PC-3 (cell line): ENCODE measurements around the gene ACSBG1. TPM values are rescaled to one million over a fixed set of nuclear protein-coding genes. Genes with fewer than 3 reads are reported as not detected.

Experiments used
- ATAC-seq: fragments of 200-7000 bp; cut with Tn5 transposase; 2 replicates; pipeline ENCODE4 v1.9.1; 2020; ENCODE audit warnings: mild to moderate bottlenecking, moderate library complexity
- BruUV-seq: library from RNA; stranded (reverse); fragments of 400-500 nt; replicated peaks from 2 replicates; lab custom pipeline; 2021; lab: Mats Ljungman, UMichigan
- CTCF ChIA-PET: fragments of 300-600 bp; sonication (Branson Sonifier 250); formaldehyde crosslinking; loops from one replicate; lab custom pipeline; 2022; ENCODE audit warnings: antibody characterized with exemption; lab: Charles Lee
- POLR2A ChIA-PET: fragments of 300-600 bp; sonication (Branson Sonifier 250); formaldehyde crosslinking; loops from one replicate; lab custom pipeline; 2022; ENCODE audit warnings: antibody characterized with exemption; ENCODE audit not compliant: unreplicated experiment; lab: Charles Lee
- DNase-seq: peaks from one replicate; pipeline ENCODE4 v3.0.0-alpha.2; 2015
- H2AFZ ChIP-seq: fragments of 300-600 bp; sonication (generic); 2 replicates; pipeline ENCODE4 v1.6.0; 2016; ENCODE audit warnings: antibody characterized with exemption, low read length
- H3F3A ChIP-seq: fragments of 300-600 bp; sonication (generic); one replicate; pipeline ENCODE4 v1.6.0; 2017; ENCODE audit warnings: antibody characterized with exemption, low read length, control low read depth, mild to moderate bottlenecking; ENCODE audit not compliant: unreplicated experiment
- H3K27ac ChIP-seq: fragments of 300-600 bp; sonication (generic); 2 replicates; pipeline ENCODE4 v1.5.1; 2016; ENCODE audit warnings: mild to moderate bottlenecking, low read length
- H3K27me3 ChIP-seq: fragments of 300-600 bp; sonication (generic); 2 replicates; pipeline ENCODE4 v1.6.1; 2016; ENCODE audit warnings: low read length, mixed read lengths
- H3K36me3 ChIP-seq: fragments of 300-600 bp; sonication (generic); 2 replicates; pipeline ENCODE4 v1.6.1; 2016; ENCODE audit warnings: low read depth, mixed run types, low read length, mixed read lengths
- H3K4me1 ChIP-seq: fragments of 300-600 bp; sonication (generic); 2 replicates; pipeline ENCODE4 v1.5.1; 2016; ENCODE audit warnings: low read length; ENCODE audit not compliant: insufficient read depth
- H3K4me2 ChIP-seq: fragments of 300-600 bp; sonication (generic); 2 replicates; pipeline ENCODE4 v1.6.0; 2016; ENCODE audit warnings: low read length
- H3K4me3 ChIP-seq: fragments of 300-600 bp; sonication (generic); 2 replicates; pipeline ENCODE4 v1.5.1; 2016; ENCODE audit warnings: mild to moderate bottlenecking, low read length, mixed read lengths
- H3K79me2 ChIP-seq: fragments of 300-600 bp; sonication (generic); 2 replicates; pipeline ENCODE4 v1.6.1; 2017; ENCODE audit warnings: low read length, mixed read lengths
- H3K9ac ChIP-seq: fragments of 300-600 bp; sonication (generic); 2 replicates; pipeline ENCODE4 v1.6.0; 2016; ENCODE audit warnings: mild to moderate bottlenecking, low read length
- H3K9me2 ChIP-seq: fragments of 300-600 bp; sonication (generic); replicated peaks from 2 replicates; pipeline ENCODE4 v1.6.1; 2016; ENCODE audit warnings: mixed run types, low read length, mixed read lengths
- H3K9me3 ChIP-seq: fragments of 300-600 bp; sonication (generic); 2 replicates; pipeline ENCODE4 v1.6.1; 2016; ENCODE audit warnings: low read length, mixed read lengths
- H4K20me1 ChIP-seq: fragments of 300-600 bp; sonication (generic); 2 replicates; pipeline ENCODE4 v1.6.1; 2016; ENCODE audit warnings: low read length, mixed read lengths
- EZH2 ChIP-seq: fragments of 300-600 bp; sonication (generic); IDR thresholded peaks from one replicate; pipeline ENCODE4 v1.6.1; 2017; ENCODE audit warnings: antibody characterized with exemption, mild to moderate bottlenecking, low read length; ENCODE audit not compliant: unreplicated experiment
- EZH2phosphoT487 ChIP-seq: fragments of 300-600 bp; sonication (generic); IDR thresholded peaks from 2 replicates; pipeline ENCODE4 v1.6.1; 2018; ENCODE audit warnings: mild to moderate bottlenecking, antibody characterized with exemption, low read length, borderline replicate concordance
- intact Hi-C: fragments of 100-400 bp; cut with micrococcal nuclease; formaldehyde crosslinking; loops from 2 replicates; pipeline ENCODE4 v1.9.0; 2023
- total RNA-seq: library from RNA; depleted of rRNA; stranded (reverse); fragments of >200 nt; gene quantifications from 2 replicates; pipeline ENCODE4 v1.2.3, GENCODE V29; 2014
- TF ChIP-seq, protein P1 (sequence below): fragments of 300-600 bp; sonication (generic); conservative IDR thresholded peaks from 2 replicates; pipeline ENCODE4 v1.5.1; 2017; ENCODE audit warnings: antibody characterized with exemption, low read depth, mild to moderate bottlenecking, low read length

The ACSBG1 gene
- total RNA-seq, 1 experiment from 2014 or later: 0.36 TPM

DNA sequence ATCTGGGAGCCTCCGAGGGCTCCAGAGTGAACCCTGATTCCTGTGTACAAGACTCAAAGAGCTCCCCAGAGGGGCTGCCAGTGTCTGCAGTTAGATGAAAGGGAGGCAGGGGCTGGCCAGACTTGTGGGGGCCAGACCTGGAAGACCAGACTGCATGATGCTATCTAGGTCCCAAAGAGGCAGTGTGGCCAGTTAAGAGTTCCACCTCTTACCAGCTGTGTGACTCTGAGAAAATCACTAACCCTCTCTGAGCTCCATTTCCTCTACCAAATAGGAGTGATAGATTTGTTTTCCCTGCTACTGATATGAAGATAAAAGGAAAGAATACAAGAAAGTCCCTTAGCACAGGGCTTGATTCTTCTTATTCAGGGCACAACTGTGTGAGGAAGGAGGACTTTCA, 29.0 kb downstream of the ACSBG1 start:
- H4K20me1 ChIP-seq: no peaks in the 10 kb centered on the region
- TF ChIP-seq, protein P1, sequence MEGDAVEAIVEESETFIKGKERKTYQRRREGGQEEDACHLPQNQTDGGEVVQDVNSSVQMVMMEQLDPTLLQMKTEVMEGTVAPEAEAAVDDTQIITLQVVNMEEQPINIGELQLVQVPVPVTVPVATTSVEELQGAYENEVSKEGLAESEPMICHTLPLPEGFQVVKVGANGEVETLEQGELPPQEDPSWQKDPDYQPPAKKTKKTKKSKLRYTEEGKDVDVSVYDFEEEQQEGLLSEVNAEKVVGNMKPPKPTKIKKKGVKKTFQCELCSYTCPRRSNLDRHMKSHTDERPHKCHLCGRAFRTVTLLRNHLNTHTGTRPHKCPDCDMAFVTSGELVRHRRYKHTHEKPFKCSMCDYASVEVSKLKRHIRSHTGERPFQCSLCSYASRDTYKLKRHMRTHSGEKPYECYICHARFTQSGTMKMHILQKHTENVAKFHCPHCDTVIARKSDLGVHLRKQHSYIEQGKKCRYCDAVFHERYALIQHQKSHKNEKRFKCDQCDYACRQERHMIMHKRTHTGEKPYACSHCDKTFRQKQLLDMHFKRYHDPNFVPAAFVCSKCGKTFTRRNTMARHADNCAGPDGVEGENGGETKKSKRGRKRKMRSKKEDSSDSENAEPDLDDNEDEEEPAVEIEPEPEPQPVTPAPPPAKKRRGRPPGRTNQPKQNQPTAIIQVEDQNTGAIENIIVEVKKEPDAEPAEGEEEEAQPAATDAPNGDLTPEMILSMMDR: no peak
- TF ChIP-seq EZH2: no peak
- TF ChIP-seq EZH2phosphoT487: no peak
- no peak overlapping the region for H3K4me2 ChIP-seq
- no TSS peak for BruUV-seq
- H3K36me3 ChIP-seq: no peaks in the 10 kb centered on the region
- no peak overlapping the region for H2AFZ ChIP-seq
- H3K9me2 ChIP-seq: no peaks in the 10 kb centered on the region
- no peak overlapping the region for H3K27ac ChIP-seq
- no peak overlapping the region for H3K4me3 ChIP-seq
- intact Hi-C loops: no loop called here
- DNase-seq: no peak
- no peaks in the 10 kb centered on the region for H3F3A ChIP-seq
- no peaks in the 10 kb centered on the region for H3K27me3 ChIP-seq
- H3K9me3 ChIP-seq: no peaks in the 10 kb centered on the region
- no peaks in the 10 kb centered on the region for H3K79me2 ChIP-seq
- H3K9ac ChIP-seq: no peak overlapping the region
- ATAC-seq: no peak
- ChIA-PET POLR2A (no interaction called here), CTCF (no interaction called here)
- H3K4me1 ChIP-seq: peaks cover 27% of the 10 kb centered on the region

DNA sequence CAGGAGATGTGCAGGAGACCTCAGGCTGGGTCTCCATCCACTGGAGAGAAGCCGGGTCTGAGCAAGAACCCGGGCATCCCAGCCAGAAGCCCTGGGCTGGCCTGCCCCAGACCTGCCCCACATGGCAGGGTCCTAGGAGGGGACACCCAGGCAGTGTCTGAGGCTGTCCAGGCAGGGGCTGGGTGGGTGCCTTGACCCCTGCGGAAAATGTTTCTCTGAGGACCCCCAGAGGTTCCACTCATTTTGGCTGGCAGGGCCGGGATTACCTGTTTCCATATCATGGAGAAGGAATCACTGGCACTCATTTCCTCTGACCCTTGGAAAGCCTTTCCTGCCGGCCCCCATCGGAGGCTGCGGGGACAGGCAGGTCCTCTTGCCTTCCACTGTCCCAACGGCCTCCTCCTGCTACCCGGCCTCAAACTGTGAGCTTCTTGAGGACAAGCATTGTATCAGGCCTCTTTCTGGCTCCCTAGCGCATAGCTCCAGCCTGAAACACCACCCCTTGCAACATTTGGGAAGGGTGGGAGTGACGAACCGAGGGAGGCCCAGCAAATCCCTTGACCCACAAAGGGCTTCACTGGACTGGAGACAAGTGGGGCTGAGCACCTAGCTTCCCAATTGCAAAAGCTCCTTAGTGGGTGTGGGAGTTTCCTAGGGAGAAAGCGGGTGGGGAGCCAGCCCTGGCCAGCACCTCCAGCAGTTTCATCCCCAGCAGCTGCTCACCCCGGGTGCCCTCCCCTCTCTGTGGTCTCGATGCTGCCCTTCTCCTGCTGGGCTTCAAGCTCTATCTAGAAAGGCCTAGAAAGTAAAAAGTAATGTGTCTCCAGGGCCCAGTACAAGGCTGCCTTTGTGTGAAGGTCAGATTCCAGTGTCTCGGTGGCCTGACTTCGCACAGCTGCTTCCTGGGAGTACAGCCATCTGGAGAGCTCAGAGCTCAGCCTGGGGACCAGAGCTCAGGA, 29.7 kb downstream of the ACSBG1 start:
- no peak for TF ChIP-seq EZH2phosphoT487
- no peak for TF ChIP-seq EZH2
- TF ChIP-seq, protein P1: no peak
- H4K20me1 ChIP-seq: no peaks in the 10 kb centered on the region
- no TSS peak for BruUV-seq
- ATAC-seq (no peak), DNase-seq (no peak)
- no peak overlapping the region for H3K4me2 ChIP-seq
- H3K9ac ChIP-seq: no peak overlapping the region
- H3F3A ChIP-seq: no peaks in the 10 kb centered on the region
- no peaks in the 10 kb centered on the region for H3K9me2 ChIP-seq
- ChIA-PET POLR2A (no interaction called here), CTCF (no interaction called here)
- H3K79me2 ChIP-seq: no peaks in the 10 kb centered on the region
- H3K27ac ChIP-seq: no peak overlapping the region
- H3K36me3 ChIP-seq: no peaks in the 10 kb centered on the region
- no peak overlapping the region for H2AFZ ChIP-seq
- H3K9me3 ChIP-seq: no peaks in the 10 kb centered on the region
- no peaks in the 10 kb centered on the region for H3K27me3 ChIP-seq
- peaks cover 20% of the 10 kb centered on the region for H3K4me1 ChIP-seq
- intact Hi-C loops: no loop called here
- H3K4me3 ChIP-seq: no peak overlapping the region
